HEK293T (cell line): Measurements from ENCODE around the gene HTRA3.

Experiments used
- CTCF ChIA-PET: fragments of 350-600 bp; formaldehyde crosslinking; extraction: SDS; loops from one replicate; lab custom pipeline; 2021; ENCODE audit warnings: antibody characterized with exemption, inconsistent platforms; lab: Yijun Ruan, JAX
- POLR2A ChIA-PET: fragments of 350-600 bp; formaldehyde crosslinking; extraction: SDS; loops from one replicate; lab custom pipeline; 2020; ENCODE audit warnings: antibody characterized with exemption, inconsistent platforms; lab: Yijun Ruan, JAX
- DNase-seq: peaks from one replicate; pipeline ENCODE4 v3.0.0; 2012; ENCODE audit warnings: mixed read lengths; ENCODE audit errors: extremely low spot score
- ARNT ChIP-seq: fragments of 450-650 bp; IDR thresholded peaks from 2 replicates; pipeline ENCODE4 v1.6.1; 2017; ENCODE audit warnings: mild to moderate bottlenecking
- BHLHE40 ChIP-seq: fragments of 450-650 bp; IDR thresholded peaks from 2 replicates; pipeline ENCODE4 v1.6.1; 2016; ENCODE audit warnings: mild to moderate bottlenecking, moderate library complexity, borderline replicate concordance
- CTBP1 ChIP-seq: fragments of 450-650 bp; IDR thresholded peaks from 2 replicates; pipeline ENCODE4 v1.6.1; 2016; ENCODE audit warnings: borderline replicate concordance
- ELF4 ChIP-seq: fragments of 450-650 bp; IDR thresholded peaks from 2 replicates; pipeline ENCODE4 v1.6.1; 2017; ENCODE audit warnings: antibody characterized with exemption
- FOXA1 ChIP-seq: fragments of 450-650 bp; IDR thresholded peaks from 2 replicates; pipeline ENCODE4 v1.6.1; 2016; ENCODE audit warnings: mild to moderate bottlenecking
- FOXK2 ChIP-seq: fragments of 450-650 bp; IDR thresholded peaks from 2 replicates; pipeline ENCODE4 v1.6.1; 2016; ENCODE audit warnings: mild to moderate bottlenecking
- FOXM1 ChIP-seq: fragments of 450-650 bp; IDR thresholded peaks from 2 replicates; pipeline ENCODE4 v1.6.1; 2017; ENCODE audit warnings: mild to moderate bottlenecking, borderline replicate concordance
- HDGF ChIP-seq: fragments of 450-650 bp; IDR thresholded peaks from 2 replicates; pipeline ENCODE4 v1.6.1; 2017; ENCODE audit warnings: antibody characterized with exemption, borderline replicate concordance
- L3MBTL2 ChIP-seq: fragments of 450-650 bp; conservative IDR thresholded peaks from 2 replicates; pipeline ENCODE4 v1.6.1; 2016; ENCODE audit warnings: mild to moderate bottlenecking
- LEF1 ChIP-seq: fragments of 450-650 bp; IDR thresholded peaks from 2 replicates; pipeline ENCODE4 v1.6.1; 2017; ENCODE audit warnings: mild to moderate bottlenecking, borderline replicate concordance
- NFRKB ChIP-seq: fragments of 450-650 bp; IDR thresholded peaks from 2 replicates; pipeline ENCODE4 v1.6.1; 2016; ENCODE audit warnings: mild to moderate bottlenecking, moderate library complexity
- PKNOX1 ChIP-seq: fragments of 450-650 bp; IDR thresholded peaks from 2 replicates; pipeline ENCODE4 v1.6.1; 2016
- SP1 ChIP-seq: fragments of 450-650 bp; IDR thresholded peaks from 2 replicates; pipeline ENCODE4 v1.6.1; 2017
- SUZ12 ChIP-seq: fragments of 450-650 bp; IDR thresholded peaks from 2 replicates; pipeline ENCODE4 v1.6.1; 2016; ENCODE audit warnings: mild to moderate bottlenecking
- TARDBP ChIP-seq: fragments of 450-650 bp; IDR thresholded peaks from 2 replicates; pipeline ENCODE4 v1.6.1; 2016
- ZNF384 ChIP-seq: fragments of 450-650 bp; IDR thresholded peaks from 2 replicates; pipeline ENCODE4 v1.6.1; 2016

The HTRA3 gene

DNA sequence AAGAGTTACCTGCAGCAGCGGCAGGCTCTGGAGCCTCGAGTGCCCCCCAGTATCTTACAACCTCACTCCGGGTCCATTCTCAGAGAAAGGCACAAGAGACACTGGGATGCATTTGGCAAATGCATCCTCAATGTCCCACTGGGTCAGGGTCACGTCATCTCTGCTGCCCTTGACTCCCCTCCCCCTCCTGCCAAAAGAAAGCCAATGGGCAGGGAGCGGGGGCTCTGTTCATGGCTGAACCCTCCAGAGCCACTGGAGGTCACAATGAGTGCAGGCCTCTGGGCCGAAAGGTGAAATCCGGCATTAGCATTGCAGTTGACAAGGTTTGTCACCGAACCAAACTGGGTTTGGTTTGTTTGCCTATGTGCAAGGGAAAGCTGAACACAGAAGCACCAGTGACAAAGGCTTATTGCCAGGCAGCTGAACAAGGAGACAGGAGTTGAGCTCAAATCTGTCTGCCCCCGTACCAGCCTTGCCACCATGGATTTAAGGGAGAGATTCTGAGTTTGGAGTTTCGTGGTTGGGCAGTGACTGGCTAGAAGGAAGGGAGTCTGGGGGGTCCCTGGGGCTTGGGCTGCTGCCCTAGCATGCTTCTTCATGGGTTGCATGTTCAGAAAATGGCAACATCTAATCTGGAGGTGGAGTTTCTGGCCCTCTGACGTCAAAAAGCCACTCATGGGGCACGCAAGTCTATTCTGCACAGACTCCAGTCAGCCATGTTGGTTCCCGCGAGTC, 64.3 kb downstream of the HTRA3 start:
- TF ChIP-seq SUZ12 = no peak
- TF ChIP-seq PKNOX1 = no peak
- no peak for TF ChIP-seq FOXK2
- no peak for TF ChIP-seq TARDBP
- TF ChIP-seq SP1 = no peak
- no peak for TF ChIP-seq NFRKB
- no peak for TF ChIP-seq L3MBTL2
- TF ChIP-seq LEF1 = no peak
- TF ChIP-seq ARNT = no peak
- no peak for TF ChIP-seq ZNF384
- TF ChIP-seq ELF4 = no peak
- DNase-seq = no peak
- CTCF ChIA-PET = no interaction called here
- POLR2A ChIA-PET = no interaction called here

DNA sequence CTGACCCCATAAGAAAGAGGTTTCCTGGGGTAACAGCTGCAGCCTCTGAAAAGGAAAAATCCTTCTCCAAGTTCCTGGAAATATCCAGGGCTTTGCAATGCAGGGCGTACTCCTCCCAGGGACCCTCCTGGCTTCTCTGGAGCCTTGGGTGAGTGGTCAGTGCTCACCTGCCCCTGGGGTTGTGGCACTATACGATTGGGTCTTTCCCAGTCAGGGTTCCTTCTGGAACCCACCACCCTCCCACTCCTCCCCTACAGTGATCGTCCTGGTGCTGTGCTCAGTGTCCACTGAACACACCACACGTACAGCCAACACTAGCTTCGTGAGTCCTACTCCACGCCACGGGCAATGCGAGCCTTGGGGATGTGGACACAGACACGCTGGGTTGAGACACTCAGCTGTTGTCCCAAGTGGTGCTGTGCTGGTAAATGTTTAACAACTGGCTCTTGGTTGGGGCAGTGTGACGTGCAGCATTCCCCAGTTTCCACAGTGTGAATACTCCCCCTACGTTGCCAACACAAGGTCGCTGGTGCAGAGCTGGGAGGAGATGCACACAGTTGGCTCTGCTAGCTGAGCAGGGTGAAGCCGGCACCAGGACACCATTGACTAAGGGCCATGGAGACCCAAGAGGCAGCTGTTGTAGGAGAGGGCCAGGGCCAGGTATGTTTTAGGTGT, 65.4 kb downstream of the HTRA3 start:
- CTCF ChIA-PET = interaction anchor here (1.1 kb wide), 1 partner anchor 99 kb away, joined by 3 read pairs; no protein-coding TSS in a partner anchor
- TF ChIP-seq SUZ12 (no peak), FOXA1 (no peak), ZNF384 (no peak), LEF1 (no peak), SP1 (no peak), NFRKB (no peak), PKNOX1 (no peak), FOXK2 (no peak), HDGF (no peak), ARNT (no peak), L3MBTL2 (no peak), TARDBP (no peak), ELF4 (no peak), CTBP1 (no peak), BHLHE40 (no peak), FOXM1 (no peak)

GRCh38 chr4:8335848-8336247, 66.3 kb downstream of the HTRA3 start:
- TF ChIP-seq CTBP1 (no peak), NFRKB (no peak), SUZ12 (no peak), BHLHE40 (no peak)
- CTCF ChIA-PET = no interaction called here
- POLR2A ChIA-PET = no interaction called here
- DNase-seq = no peak

More for the DNA sequence above, 65.4 kb downstream of the HTRA3 start:
- DNase-seq = no peak
- POLR2A ChIA-PET = no interaction called here

GRCh38 chr4:8336412-8337075, 67.0 kb downstream of the HTRA3 start:
- TF ChIP-seq ZNF384 (no peak), SUZ12 (no peak), FOXM1 (no peak), HDGF (no peak), FOXK2 (no peak), CTBP1 (no peak), L3MBTL2 (no peak), BHLHE40 (no peak), PKNOX1 (no peak), FOXA1 (no peak), ARNT (no peak), ELF4 (no peak), SP1 (no peak), LEF1 (no peak), TARDBP (no peak), NFRKB (no peak)
- no peak for DNase-seq
- CTCF ChIA-PET = no interaction called here
- POLR2A ChIA-PET = no interaction called here

DNA sequence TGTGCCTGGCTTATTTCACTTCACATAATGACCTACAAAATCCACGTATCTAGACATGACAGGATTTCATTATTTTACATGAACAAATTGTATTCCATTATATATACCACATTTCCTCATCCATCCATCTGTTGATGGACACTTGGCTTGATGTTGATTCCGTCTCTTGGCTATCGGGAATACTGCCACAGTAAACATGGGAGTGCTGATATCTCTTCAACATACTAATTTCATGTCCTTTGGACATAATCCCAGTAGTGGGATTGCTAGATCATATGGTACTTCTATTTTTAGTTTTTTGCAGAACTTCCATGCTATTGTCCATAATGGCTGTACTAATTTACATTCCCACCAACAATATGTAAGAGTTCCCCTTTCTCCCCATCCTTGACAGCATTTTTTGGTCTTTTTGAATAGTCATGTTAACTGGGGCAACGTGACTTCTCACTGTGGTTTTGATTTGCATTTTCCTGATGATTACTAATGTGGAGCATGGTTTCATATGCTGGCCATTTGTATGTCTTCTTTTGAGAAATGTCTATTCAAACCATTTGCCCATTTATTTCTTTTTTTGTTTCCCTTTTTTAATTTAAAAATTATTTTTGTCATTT, 68.9 kb downstream of the HTRA3 start:
- TF ChIP-seq HDGF (no peak), SUZ12 (no peak), CTBP1 (no peak), FOXM1 (no peak), ELF4 (no peak)
- no peak for DNase-seq
- CTCF ChIA-PET = no interaction called here
- POLR2A ChIA-PET = no interaction called here
